ENCODE results near the gene AMOT.

AMOT gene

GRCh38 chrX:112786076-112786475 lies 54.6 kb downstream of the AMOT start:
- H3K9me3 ChIP-seq (ENCODE audit: control insufficient read depth, low read length), result no peaks in the 10 kb centered on the region
- no peaks in the 10 kb centered on the region for H3K4me1 ChIP-seq (ENCODE audit: control insufficient read depth, insufficient read depth, low read length)
- no peak overlapping the region for H3K9ac ChIP-seq (ENCODE audit: low read length)
- H3K27me3 ChIP-seq (ENCODE audit: control insufficient read depth, insufficient read depth, low read length), result no peaks in the 10 kb centered on the region
- no peaks in the 10 kb centered on the region for H3K36me3 ChIP-seq (ENCODE audit: control insufficient read depth, insufficient read depth, low read length)
- no peak overlapping the region for H3K4me3 ChIP-seq (ENCODE audit: low read length)

- H3K4me3 ChIP-seq (ENCODE audit: low read length), result no peak overlapping the region
- no peaks in the 10 kb centered on the region for H3K9me3 ChIP-seq (ENCODE audit: control insufficient read depth, low read length)
- H3K36me3 ChIP-seq (ENCODE audit: control insufficient read depth, insufficient read depth, low read length), result no peaks in the 10 kb centered on the region
- no peaks in the 10 kb centered on the region for H3K27me3 ChIP-seq (ENCODE audit: control insufficient read depth, insufficient read depth, low read length)
- H3K9ac ChIP-seq (ENCODE audit: low read length), result no peak overlapping the region
- no peaks in the 10 kb centered on the region for H3K4me1 ChIP-seq (ENCODE audit: control insufficient read depth, insufficient read depth, low read length)
Measured at GRCh38 chrX:112785344-112785743, 55.3 kb downstream of the AMOT start.

GRCh38 chrX:112784692-112785091 lies 55.9 kb downstream of the AMOT start:
- Histone ChIP-seq H3K4me1 (ENCODE audit: control insufficient read depth, insufficient read depth, low read length) (no peaks in the 10 kb centered on the region), H3K9ac (ENCODE audit: low read length) (no peak overlapping the region), H3K9me3 (ENCODE audit: control insufficient read depth, low read length) (no peaks in the 10 kb centered on the region), H3K4me3 (ENCODE audit: low read length) (no peak overlapping the region), H3K36me3 (ENCODE audit: control insufficient read depth, insufficient read depth, low read length) (no peaks in the 10 kb centered on the region), H3K27me3 (ENCODE audit: control insufficient read depth, insufficient read depth, low read length) (no peaks in the 10 kb centered on the region)

GRCh38 chrX:112779139-112779538 lies 61.5 kb downstream of the AMOT start:
- no peaks in the 10 kb centered on the region for H3K36me3 ChIP-seq (ENCODE audit: control insufficient read depth, insufficient read depth, low read length)
- H3K9me3 ChIP-seq (ENCODE audit: control insufficient read depth, low read length), result no peaks in the 10 kb centered on the region
- no peaks in the 10 kb centered on the region for H3K27me3 ChIP-seq (ENCODE audit: control insufficient read depth, insufficient read depth, low read length)
- no peak overlapping the region for H3K9ac ChIP-seq (ENCODE audit: low read length)
- H3K4me1 ChIP-seq (ENCODE audit: control insufficient read depth, insufficient read depth, low read length), result no peaks in the 10 kb centered on the region
- H3K4me3 ChIP-seq (ENCODE audit: low read length), result no peak overlapping the region

GRCh38 chrX:112774651-112775293 lies 65.9 kb downstream of the AMOT start:
- Histone ChIP-seq H3K4me3 (ENCODE audit: low read length) (no peak overlapping the region), H3K9ac (ENCODE audit: low read length) (no peak overlapping the region), H3K27me3 (ENCODE audit: control insufficient read depth, insufficient read depth, low read length) (no peaks in the 10 kb centered on the region), H3K9me3 (ENCODE audit: control insufficient read depth, low read length) (no peaks in the 10 kb centered on the region), H3K4me1 (ENCODE audit: control insufficient read depth, insufficient read depth, low read length) (no peaks in the 10 kb centered on the region), H3K36me3 (ENCODE audit: control insufficient read depth, insufficient read depth, low read length) (no peaks in the 10 kb centered on the region)

- H3K36me3 ChIP-seq (ENCODE audit: control insufficient read depth, insufficient read depth, low read length), result no peaks in the 10 kb centered on the region
- H3K9me3 ChIP-seq (ENCODE audit: control insufficient read depth, low read length), result no peaks in the 10 kb centered on the region
- no peak overlapping the region for H3K4me3 ChIP-seq (ENCODE audit: low read length)
- H3K9ac ChIP-seq (ENCODE audit: low read length), result no peak overlapping the region
- H3K27me3 ChIP-seq (ENCODE audit: control insufficient read depth, insufficient read depth, low read length), result no peaks in the 10 kb centered on the region
- no peaks in the 10 kb centered on the region for H3K4me1 ChIP-seq (ENCODE audit: control insufficient read depth, insufficient read depth, low read length)
Measured at GRCh38 chrX:112774142-112774541, 66.5 kb downstream of the AMOT start.

GRCh38 chrX:112769034-112769433 lies 71.6 kb downstream of the AMOT start:
- Histone ChIP-seq H3K4me1 (ENCODE audit: control insufficient read depth, insufficient read depth, low read length) (no peaks in the 10 kb centered on the region), H3K4me3 (ENCODE audit: low read length) (no peak overlapping the region), H3K27me3 (ENCODE audit: control insufficient read depth, insufficient read depth, low read length) (no peaks in the 10 kb centered on the region), H3K36me3 (ENCODE audit: control insufficient read depth, insufficient read depth, low read length) (no peaks in the 10 kb centered on the region), H3K9ac (ENCODE audit: low read length) (no peak overlapping the region), H3K9me3 (ENCODE audit: control insufficient read depth, low read length) (no peaks in the 10 kb centered on the region)

GRCh38 chrX:112768563-112768962 lies 72.1 kb downstream of the AMOT start:
- no peaks in the 10 kb centered on the region for H3K4me1 ChIP-seq (ENCODE audit: control insufficient read depth, insufficient read depth, low read length)
- no peaks in the 10 kb centered on the region for H3K9me3 ChIP-seq (ENCODE audit: control insufficient read depth, low read length)
- no peak overlapping the region for H3K9ac ChIP-seq (ENCODE audit: low read length)
- no peak overlapping the region for H3K4me3 ChIP-seq (ENCODE audit: low read length)
- no peaks in the 10 kb centered on the region for H3K27me3 ChIP-seq (ENCODE audit: control insufficient read depth, insufficient read depth, low read length)
- no peaks in the 10 kb centered on the region for H3K36me3 ChIP-seq (ENCODE audit: control insufficient read depth, insufficient read depth, low read length)

GRCh38 chrX:112766774-112767173 lies 73.9 kb downstream of the AMOT start:
- no peaks in the 10 kb centered on the region for H3K9me3 ChIP-seq (ENCODE audit: control insufficient read depth, low read length)
- no peaks in the 10 kb centered on the region for H3K4me1 ChIP-seq (ENCODE audit: control insufficient read depth, insufficient read depth, low read length)
- no peaks in the 10 kb centered on the region for H3K36me3 ChIP-seq (ENCODE audit: control insufficient read depth, insufficient read depth, low read length)
- no peak overlapping the region for H3K4me3 ChIP-seq (ENCODE audit: low read length)
- H3K27me3 ChIP-seq (ENCODE audit: control insufficient read depth, insufficient read depth, low read length), result no peaks in the 10 kb centered on the region
- H3K9ac ChIP-seq (ENCODE audit: low read length), result no peak overlapping the region

- Histone ChIP-seq H3K4me1 (ENCODE audit: control insufficient read depth, insufficient read depth, low read length) (no peaks in the 10 kb centered on the region), H3K9me3 (ENCODE audit: control insufficient read depth, low read length) (no peaks in the 10 kb centered on the region), H3K27me3 (ENCODE audit: control insufficient read depth, insufficient read depth, low read length) (no peaks in the 10 kb centered on the region), H3K4me3 (ENCODE audit: low read length) (no peak overlapping the region), H3K9ac (ENCODE audit: low read length) (no peak overlapping the region), H3K36me3 (ENCODE audit: control insufficient read depth, insufficient read depth, low read length) (no peaks in the 10 kb centered on the region)
Measured at GRCh38 chrX:112761242-112762207, 79.1 kb downstream of the AMOT start.

- no peaks in the 10 kb centered on the region for H3K36me3 ChIP-seq (ENCODE audit: control insufficient read depth, insufficient read depth, low read length)
- no peak overlapping the region for H3K9ac ChIP-seq (ENCODE audit: low read length)
- no peaks in the 10 kb centered on the region for H3K27me3 ChIP-seq (ENCODE audit: control insufficient read depth, insufficient read depth, low read length)
- H3K9me3 ChIP-seq (ENCODE audit: control insufficient read depth, low read length), result no peaks in the 10 kb centered on the region
- no peak overlapping the region for H3K4me3 ChIP-seq (ENCODE audit: low read length)
- no peaks in the 10 kb centered on the region for H3K4me1 ChIP-seq (ENCODE audit: control insufficient read depth, insufficient read depth, low read length)
Measured at GRCh38 chrX:112760697-112761096, 79.9 kb downstream of the AMOT start.

- Histone ChIP-seq H3K9me3 (ENCODE audit: control insufficient read depth, low read length) (no peaks in the 10 kb centered on the region), H3K4me1 (ENCODE audit: control insufficient read depth, insufficient read depth, low read length) (no peaks in the 10 kb centered on the region), H3K27me3 (ENCODE audit: control insufficient read depth, insufficient read depth, low read length) (no peaks in the 10 kb centered on the region), H3K9ac (ENCODE audit: low read length) (no peak overlapping the region), H3K4me3 (ENCODE audit: low read length) (no peak overlapping the region), H3K36me3 (ENCODE audit: control insufficient read depth, insufficient read depth, low read length) (no peaks in the 10 kb centered on the region)
Measured at GRCh38 chrX:112759966-112760365, 80.7 kb downstream of the AMOT start.

Data from mucosa of stomach (tissue), 1 donor.